Neural cell (in vitro differentiated cells): Measurements from ENCODE around the gene MOB3B.

Experiments used
- EP300 ChIP-seq: fragments of 450-650 bp; conservative IDR thresholded peaks from 2 replicates; pipeline ENCODE4 v1.6.1; 2014; ENCODE audit warnings: antibody characterized with exemption, mild to moderate bottlenecking, moderate library complexity; ENCODE audit not compliant: poor library complexity, severe bottlenecking
- RAD21 ChIP-seq: fragments of 450-650 bp; conservative IDR thresholded peaks from 2 replicates; pipeline ENCODE4 v1.6.1; 2014; ENCODE audit warnings: antibody characterized with exemption, mild to moderate bottlenecking, moderate library complexity

- TF ChIP-seq EP300 (no peak), RAD21 (no peak)
Observed at GRCh38 chr9:27362447-27363210, 167.0 kb downstream of the MOB3B start.
